ENCODE results near the gene GRIA4. TPM values are rescaled to one million over a fixed set of nuclear protein-coding genes. Genes with fewer than 3 reads are reported as not detected.

GRIA4 gene
- total RNA-seq, 3 donors from 2014 or later (not counting 1 experiment from before 2014, with no cell fraction given), result not detected

DNA sequence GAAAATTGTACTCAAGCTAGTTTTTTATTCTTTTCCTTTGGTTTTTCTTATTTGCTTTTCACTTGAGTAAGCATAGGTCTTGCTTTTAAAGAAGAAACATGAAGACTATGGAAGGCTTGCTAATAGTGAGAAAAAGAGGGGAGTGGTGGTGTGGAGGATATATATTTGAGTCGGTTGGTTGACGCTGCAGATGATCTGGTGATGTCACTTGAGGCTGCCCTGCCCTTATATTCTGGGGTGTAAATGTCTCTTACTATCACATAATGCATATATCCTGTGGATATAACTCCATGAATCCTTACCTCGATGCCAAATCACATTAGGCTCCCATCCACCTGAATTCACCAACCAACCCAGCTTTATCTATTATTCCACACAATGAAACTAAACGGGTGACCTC, 2.9 kb downstream of the GRIA4 start:
- H3K9me3 ChIP-seq (ENCODE audit: control insufficient read depth, insufficient read depth, low read length), result no peaks in the 10 kb centered on the region
- 85% methylated on average over 4 of the region's 4 CpGs for WGBS (ENCODE audit: insufficient coverage)
- H3K27me3 Mint-ChIP-seq (ENCODE audit: low read depth in 2 of 2), result peaks cover 24 to 31% of the 10 kb centered on the region in 2 donors
- peaks cover 3 to 6% of the 10 kb centered on the region in 2 donors for H3K9me3 Mint-ChIP-seq
- DNase-seq (no peak), ATAC-seq (no peak)
- H3K27ac Mint-ChIP-seq, result no peak overlapping the region
- H3K36me3 ChIP-seq (ENCODE audit: control insufficient read depth, insufficient read depth, low read length), result no peaks in the 10 kb centered on the region
- H3K36me3 Mint-ChIP-seq, result peaks cover 7% of the 10 kb centered on the region
- no peak overlapping the region for H3K27ac ChIP-seq (ENCODE audit: low read length)
- intact Hi-C loops (cut with micrococcal nuclease), result no loop called here
- no peak overlapping the region for H3K4me3 ChIP-seq (ENCODE audit: low read length)
- H3K4me1 Mint-ChIP-seq, result peaks cover 0 to 5% of the 10 kb centered on the region in 2 donors
- no peak overlapping the region for H3K4me3 Mint-ChIP-seq
- TF ChIP-seq, protein P1, sequence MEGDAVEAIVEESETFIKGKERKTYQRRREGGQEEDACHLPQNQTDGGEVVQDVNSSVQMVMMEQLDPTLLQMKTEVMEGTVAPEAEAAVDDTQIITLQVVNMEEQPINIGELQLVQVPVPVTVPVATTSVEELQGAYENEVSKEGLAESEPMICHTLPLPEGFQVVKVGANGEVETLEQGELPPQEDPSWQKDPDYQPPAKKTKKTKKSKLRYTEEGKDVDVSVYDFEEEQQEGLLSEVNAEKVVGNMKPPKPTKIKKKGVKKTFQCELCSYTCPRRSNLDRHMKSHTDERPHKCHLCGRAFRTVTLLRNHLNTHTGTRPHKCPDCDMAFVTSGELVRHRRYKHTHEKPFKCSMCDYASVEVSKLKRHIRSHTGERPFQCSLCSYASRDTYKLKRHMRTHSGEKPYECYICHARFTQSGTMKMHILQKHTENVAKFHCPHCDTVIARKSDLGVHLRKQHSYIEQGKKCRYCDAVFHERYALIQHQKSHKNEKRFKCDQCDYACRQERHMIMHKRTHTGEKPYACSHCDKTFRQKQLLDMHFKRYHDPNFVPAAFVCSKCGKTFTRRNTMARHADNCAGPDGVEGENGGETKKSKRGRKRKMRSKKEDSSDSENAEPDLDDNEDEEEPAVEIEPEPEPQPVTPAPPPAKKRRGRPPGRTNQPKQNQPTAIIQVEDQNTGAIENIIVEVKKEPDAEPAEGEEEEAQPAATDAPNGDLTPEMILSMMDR (IDR thresholded peaks at IDR 0.05), result no peak
- peaks cover 2% of the 10 kb centered on the region for H3K27me3 ChIP-seq (ENCODE audit: control insufficient read depth, insufficient read depth, low read length)
- no peaks in the 10 kb centered on the region for H3K4me1 ChIP-seq (ENCODE audit: control insufficient read depth, insufficient read depth, low read length)

DNA sequence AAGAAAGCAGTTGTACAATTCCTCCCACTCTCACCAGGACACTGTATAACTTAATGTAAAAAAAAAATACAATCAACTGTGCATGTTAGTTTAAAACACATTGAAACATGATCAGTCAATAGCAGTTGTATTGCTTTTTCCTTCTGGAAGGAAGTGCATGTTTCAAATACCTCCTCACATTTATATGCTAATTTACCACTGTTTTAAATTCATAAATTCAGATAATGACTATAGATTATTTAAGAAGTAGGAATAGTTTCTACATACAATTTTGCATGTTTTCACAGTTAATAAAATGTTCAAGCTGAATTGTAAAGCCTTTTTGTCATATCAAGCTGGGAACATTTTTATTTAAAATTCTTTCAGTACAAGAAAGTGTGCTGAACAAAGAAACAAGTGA, 3.3 kb downstream of the GRIA4 start:
- no peak overlapping the region for H3K27ac ChIP-seq (ENCODE audit: low read length)
- H3K36me3 ChIP-seq (ENCODE audit: control insufficient read depth, insufficient read depth, low read length), result no peaks in the 10 kb centered on the region
- H3K4me1 Mint-ChIP-seq, result peaks cover 0 to 5% of the 10 kb centered on the region in 2 donors
- intact Hi-C loops (cut with micrococcal nuclease), result no loop called here
- TF ChIP-seq, protein P1 (IDR thresholded peaks at IDR 0.05), result no peak
- peaks cover 2% of the 10 kb centered on the region for H3K27me3 ChIP-seq (ENCODE audit: control insufficient read depth, insufficient read depth, low read length)
- peaks cover 23 to 31% of the 10 kb centered on the region in 2 donors for H3K27me3 Mint-ChIP-seq (ENCODE audit: low read depth in 2 of 2)
- no peaks in the 10 kb centered on the region for H3K4me1 ChIP-seq (ENCODE audit: control insufficient read depth, insufficient read depth, low read length)
- peaks cover 7% of the 10 kb centered on the region for H3K36me3 Mint-ChIP-seq
- no peak overlapping the region for H3K4me3 Mint-ChIP-seq
- H3K9me3 Mint-ChIP-seq, result peaks cover 3 to 6% of the 10 kb centered on the region in 2 donors
- H3K27ac Mint-ChIP-seq, result no peak overlapping the region
- no peak overlapping the region for H3K4me3 ChIP-seq (ENCODE audit: low read length)
- ATAC-seq (no peak), DNase-seq (no peak)
- H3K9me3 ChIP-seq (ENCODE audit: control insufficient read depth, insufficient read depth, low read length), result no peaks in the 10 kb centered on the region

DNA sequence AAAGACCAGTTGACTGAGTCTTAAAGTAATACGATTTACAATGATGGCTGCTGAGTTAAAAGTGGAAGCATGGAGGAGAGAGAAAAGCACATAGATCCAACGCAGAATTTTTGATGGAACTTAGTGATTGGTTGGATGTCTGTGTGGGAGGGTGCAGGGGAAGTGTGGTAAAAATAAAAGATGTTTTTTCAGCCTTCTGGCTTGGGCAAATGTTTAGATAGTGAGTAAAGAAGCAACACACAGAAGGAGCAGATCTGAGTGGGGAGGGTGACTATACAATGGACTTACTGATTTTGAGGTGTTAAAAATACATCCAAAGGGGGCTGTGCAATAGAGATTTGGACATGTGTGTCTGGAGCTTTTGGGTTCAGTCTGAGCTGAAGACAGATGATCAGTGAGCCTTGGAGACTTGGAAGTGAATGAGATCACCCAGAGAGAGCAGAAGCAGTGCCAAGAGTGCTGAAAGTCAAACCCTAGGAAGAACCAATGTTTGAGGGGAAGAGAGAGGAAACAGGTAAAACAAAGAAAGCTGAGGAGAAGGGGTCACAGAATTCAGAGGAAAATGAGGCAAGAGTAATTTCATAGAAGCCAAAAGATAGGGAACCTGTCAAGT, 8.6 kb downstream of the GRIA4 start:
- DNase-seq, result no peak
- Mint-ChIP-seq H3K27ac (no peak overlapping the region), H3K36me3 (no peaks in the 10 kb centered on the region), H3K9me3 (peaks cover 2% of the 10 kb centered on the region in 2 donors), H3K4me3 (no peak overlapping the region), H3K4me1 (no peaks in the 10 kb centered on the region), H3K27me3 (ENCODE audit: low read depth in 2 of 2) (no peaks in the 10 kb centered on the region)
- TF ChIP-seq, protein P1 (IDR thresholded peaks at IDR 0.05), result no peak
- intact Hi-C loops (cut with micrococcal nuclease), result no loop called here
- WGBS (ENCODE audit: insufficient coverage), result 92% methylated on average over 2 of the region's 2 CpGs
- Histone ChIP-seq H3K27ac (ENCODE audit: low read length) (no peak overlapping the region), H3K4me1 (ENCODE audit: control insufficient read depth, insufficient read depth, low read length) (no peaks in the 10 kb centered on the region), H3K36me3 (ENCODE audit: control insufficient read depth, insufficient read depth, low read length) (no peaks in the 10 kb centered on the region), H3K9me3 (ENCODE audit: control insufficient read depth, insufficient read depth, low read length) (no peaks in the 10 kb centered on the region), H3K27me3 (ENCODE audit: control insufficient read depth, insufficient read depth, low read length) (no peaks in the 10 kb centered on the region), H3K4me3 (ENCODE audit: low read length) (no peak overlapping the region)
- no peak for ATAC-seq

DNA sequence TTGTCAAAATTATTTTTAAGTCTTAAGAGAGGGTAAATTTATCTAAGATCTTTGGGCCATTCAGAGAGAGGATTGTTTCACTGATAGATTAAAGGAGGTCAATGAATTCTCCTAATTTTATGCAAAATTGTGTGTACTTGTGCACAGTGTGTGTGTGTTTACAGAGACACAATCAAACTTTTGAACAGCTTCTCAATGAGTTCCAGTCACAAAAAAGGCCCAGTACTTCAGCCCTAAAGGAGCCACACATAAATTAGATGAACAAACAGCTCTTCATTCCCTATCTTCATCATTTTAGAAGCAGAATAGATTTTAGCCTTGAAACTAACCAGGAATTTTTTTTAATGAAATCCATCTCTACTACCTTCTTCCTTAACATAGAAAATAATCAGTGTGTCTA, 9.7 kb downstream of the GRIA4 start:
- ATAC-seq (no peak), DNase-seq (no peak)
- no peak overlapping the region for H3K27ac ChIP-seq (ENCODE audit: low read length)
- no peak overlapping the region for H3K4me3 ChIP-seq (ENCODE audit: low read length)
- no peak overlapping the region for H3K27ac Mint-ChIP-seq
- no peak overlapping the region for H3K4me3 Mint-ChIP-seq
- H3K36me3 ChIP-seq (ENCODE audit: control insufficient read depth, insufficient read depth, low read length), result no peaks in the 10 kb centered on the region
- no peaks in the 10 kb centered on the region for H3K27me3 ChIP-seq (ENCODE audit: control insufficient read depth, insufficient read depth, low read length)
- no peaks in the 10 kb centered on the region for H3K4me1 ChIP-seq (ENCODE audit: control insufficient read depth, insufficient read depth, low read length)
- peaks cover 2 to 5% of the 10 kb centered on the region in 2 donors for H3K9me3 Mint-ChIP-seq
- intact Hi-C loops (cut with micrococcal nuclease), result no loop called here
- no peaks in the 10 kb centered on the region for H3K36me3 Mint-ChIP-seq
- H3K9me3 ChIP-seq (ENCODE audit: control insufficient read depth, insufficient read depth, low read length), result no peaks in the 10 kb centered on the region
- H3K4me1 Mint-ChIP-seq, result no peaks in the 10 kb centered on the region
- TF ChIP-seq, protein P1 (IDR thresholded peaks at IDR 0.05), result no peak
- H3K27me3 Mint-ChIP-seq (ENCODE audit: low read depth in 2 of 2), result no peaks in the 10 kb centered on the region
